SIG-M5 treated with dmso at 0.1 percent for 504 hours (cell line): ENCODE results near the gene ADGRA3.

Source experiments
- DNase-seq: peaks from one replicate; lab custom pipeline; 2025; ENCODE audit not compliant: unreplicated experiment; lab: John Stamatoyannopoulos, UW

The ADGRA3 gene

GRCh38 chr4:22454216-22454838 lies 61.5 kb downstream of the ADGRA3 start:
- DNase-seq = no peak

- no peak for DNase-seq
Observed at GRCh38 chr4:22444813-22445212, 71.1 kb downstream of the ADGRA3 start.

DNA sequence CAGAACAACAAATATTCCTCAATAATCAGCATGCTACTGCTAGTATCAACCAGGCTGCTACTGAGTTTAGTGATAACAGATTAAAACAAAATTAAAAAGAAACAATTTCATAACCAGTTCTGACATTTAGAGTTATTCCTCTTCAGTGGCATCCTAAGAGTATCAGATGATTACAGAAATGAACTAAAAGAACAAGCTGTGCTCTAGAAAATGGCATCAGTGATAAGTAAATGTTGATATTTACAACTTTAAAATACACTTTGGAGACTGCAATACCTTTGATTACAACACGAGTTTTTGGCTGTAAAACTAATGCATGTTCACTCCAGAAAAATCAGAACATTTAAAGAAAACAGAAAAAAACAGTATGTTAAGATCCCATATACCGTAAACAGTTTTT lies 72.9 kb downstream of the ADGRA3 start:
- no peak for DNase-seq

DNA sequence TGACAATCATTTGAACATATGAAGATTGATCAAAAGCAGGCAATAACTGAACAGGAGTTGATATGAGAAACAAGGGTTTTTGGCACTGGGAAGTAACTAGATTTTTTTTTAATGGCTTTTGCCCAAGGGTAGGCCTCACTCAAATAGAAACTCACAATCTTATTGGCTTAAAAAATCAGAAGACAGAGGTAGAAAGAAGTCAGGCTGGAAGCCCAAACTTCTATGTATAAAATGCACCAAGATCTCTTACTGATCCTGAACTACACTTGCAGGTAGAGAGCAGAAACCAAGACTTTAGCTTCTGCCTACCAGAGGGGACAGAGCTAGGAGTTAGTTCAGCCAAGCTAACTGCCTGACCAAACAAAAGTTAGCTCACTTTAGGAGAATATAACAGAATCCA lies 74.9 kb downstream of the ADGRA3 start:
- no peak for DNase-seq

- no peak for DNase-seq
Observed at GRCh38 chr4:22439947-22440346, 75.9 kb downstream of the ADGRA3 start.

- DNase-seq = no peak
Observed at GRCh38 chr4:22435652-22436051, 80.2 kb downstream of the ADGRA3 start.

- DNase-seq = peak; percentile 12
Observed at GRCh38 chr4:22434895-22435294, 81.0 kb downstream of the ADGRA3 start.

GRCh38 chr4:22430626-22431025 lies 85.2 kb downstream of the ADGRA3 start:
- no peak for DNase-seq

GRCh38 chr4:22428441-22428840 lies 87.4 kb downstream of the ADGRA3 start:
- no peak for DNase-seq

- no peak for DNase-seq
Observed at GRCh38 chr4:22427675-22428074, 88.2 kb downstream of the ADGRA3 start.

DNA sequence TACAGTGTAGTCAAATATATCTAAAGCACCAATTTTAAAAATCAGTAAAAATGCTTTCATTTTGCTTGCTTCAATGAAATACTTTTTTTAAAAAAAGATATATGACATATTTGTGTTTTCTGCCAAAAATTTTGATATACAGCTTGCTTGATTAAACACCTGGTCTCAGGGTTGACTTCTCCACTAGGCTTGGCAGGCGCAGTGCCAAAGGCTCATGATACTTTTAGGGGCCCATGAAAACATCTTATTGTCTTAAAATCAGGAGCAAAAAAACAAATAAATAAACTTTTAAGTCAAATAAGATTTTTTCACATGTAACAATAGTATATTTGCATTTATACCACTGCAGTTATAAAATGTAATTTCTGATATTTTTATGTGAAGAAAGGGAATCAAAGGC lies 95.6 kb downstream of the ADGRA3 start:
- no peak for DNase-seq

DNA sequence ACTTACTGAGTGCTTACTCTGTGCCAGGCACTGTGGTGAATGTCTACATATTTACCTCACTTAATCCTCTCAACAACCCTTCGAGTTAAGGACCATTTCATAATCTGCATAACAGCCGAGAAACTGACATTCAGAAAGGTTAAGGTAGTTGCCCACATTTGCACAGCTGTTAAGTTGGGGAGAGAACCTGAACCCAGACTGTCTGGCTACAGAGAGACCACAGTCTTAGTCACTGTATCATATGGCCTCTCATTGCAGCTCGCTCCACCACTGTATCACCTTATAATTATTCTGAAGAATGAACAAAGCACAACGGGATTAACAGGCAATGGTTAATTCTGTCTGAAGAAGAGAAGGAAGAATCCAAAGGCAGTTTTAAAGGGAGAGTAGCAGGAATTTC lies 98.5 kb downstream of the ADGRA3 start:
- no peak for DNase-seq

DNA sequence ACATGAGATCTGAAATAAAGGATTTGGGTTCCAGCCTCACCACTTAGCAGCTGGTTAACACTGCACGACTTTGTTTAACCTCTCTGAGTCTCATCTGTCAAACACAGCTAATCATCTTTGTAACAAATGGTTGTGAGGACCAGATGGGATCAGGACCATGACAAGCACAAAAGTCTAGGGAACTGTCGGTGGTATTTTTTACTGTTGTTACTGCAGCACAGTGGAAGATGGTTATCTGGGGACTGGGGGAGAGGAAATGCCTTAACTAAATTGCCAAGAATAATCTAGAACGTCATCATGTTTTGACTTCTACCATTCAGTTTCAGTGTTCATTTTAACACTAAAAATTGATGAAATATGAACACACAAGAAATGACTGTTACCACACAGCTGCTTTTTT lies 99.5 kb downstream of the ADGRA3 start:
- no peak for DNase-seq

GRCh38 chr4:22414833-22415232 lies 101.0 kb downstream of the ADGRA3 start:
- DNase-seq = peak; percentile 13

DNA sequence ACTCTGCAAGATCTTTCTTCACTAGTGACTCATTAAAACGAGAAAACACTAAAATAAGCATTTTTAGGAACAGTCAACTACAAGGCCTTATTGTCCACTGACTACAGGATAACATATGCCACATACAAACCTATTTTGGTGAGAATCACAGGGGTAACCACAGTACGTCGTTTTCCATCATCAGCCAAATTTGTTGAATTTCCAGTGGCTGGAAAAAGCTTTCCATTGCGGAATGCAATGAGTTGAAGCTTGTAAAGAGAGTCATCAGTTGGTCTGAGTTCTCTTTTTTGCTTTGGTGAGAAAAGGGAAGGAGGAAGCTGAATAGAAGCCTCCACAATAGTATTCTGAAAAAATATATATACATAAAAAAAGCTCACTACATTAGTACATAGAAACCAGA lies 102.4 kb downstream of the ADGRA3 start:
- DNase-seq = no peak

DNA sequence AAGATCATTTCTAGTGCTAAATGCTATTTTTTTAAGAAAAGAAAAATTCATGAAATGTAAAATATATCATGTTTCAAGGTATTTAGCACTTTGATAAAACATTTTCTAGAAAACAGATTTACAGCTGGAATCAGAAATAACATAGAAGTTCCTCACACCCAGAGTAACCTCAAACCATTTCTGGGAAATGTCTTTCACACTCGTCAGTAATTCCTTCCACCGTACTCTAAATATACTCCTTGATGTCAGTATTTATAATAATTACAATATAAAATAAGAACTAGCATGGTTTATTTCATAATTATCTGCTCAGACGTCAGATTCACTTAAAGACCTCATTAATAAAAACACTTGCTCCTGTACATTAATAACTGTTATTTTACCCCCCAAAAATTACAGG lies 103.9 kb downstream of the ADGRA3 start:
- DNase-seq = no peak

DNA sequence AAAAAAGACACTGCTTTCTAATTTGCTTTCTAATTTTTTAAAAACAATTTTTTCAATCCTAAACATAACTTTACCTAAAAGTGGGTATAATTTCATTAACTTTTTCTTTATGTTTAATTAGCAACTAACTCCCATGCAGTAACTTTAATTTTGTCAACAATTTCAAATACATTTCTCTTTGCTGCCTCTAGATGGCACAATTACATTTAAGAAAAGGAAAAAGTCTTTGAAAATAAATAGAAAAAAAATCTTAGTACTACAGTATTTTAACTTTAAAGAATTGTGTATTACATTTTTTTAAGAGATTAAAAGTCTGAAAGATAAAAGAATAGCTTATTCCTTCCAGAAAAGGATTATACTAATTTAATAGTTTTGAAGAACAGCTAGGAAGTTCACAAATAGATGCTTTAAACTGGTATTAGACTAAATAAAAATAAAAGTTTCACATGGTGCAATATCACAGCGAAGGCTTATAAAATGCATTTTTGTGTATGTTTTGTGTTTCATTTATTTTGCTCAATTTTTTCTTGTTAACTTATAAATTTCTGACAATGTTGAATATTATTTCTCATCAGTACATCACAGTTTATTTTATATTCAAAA lies 105.1 kb downstream of the ADGRA3 start:
- DNase-seq = peak; percentile 7

DNA sequence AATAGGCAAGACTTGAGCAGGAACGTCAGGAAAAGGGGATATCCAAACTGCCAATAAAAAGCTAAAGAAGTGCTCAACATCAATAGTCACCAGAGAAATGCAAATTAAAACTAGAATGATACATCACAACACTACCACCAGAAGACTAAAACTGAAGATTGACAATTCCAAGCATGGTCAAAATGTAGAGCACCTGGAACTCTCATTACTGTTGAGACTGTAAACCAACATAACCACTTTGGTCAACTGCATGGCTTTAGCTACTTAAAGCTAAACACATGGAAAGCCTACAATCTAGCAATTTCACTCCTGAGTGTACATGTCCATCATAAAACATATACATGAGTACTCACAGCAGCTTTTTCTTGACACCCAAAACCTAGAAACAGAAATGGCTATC lies 107.4 kb downstream of the ADGRA3 start:
- no peak for DNase-seq

- DNase-seq = no peak
Observed at GRCh38 chr4:22407361-22407760, 108.5 kb downstream of the ADGRA3 start.

GRCh38 chr4:22398671-22399070 lies 117.2 kb downstream of the ADGRA3 start:
- no peak for DNase-seq

DNA sequence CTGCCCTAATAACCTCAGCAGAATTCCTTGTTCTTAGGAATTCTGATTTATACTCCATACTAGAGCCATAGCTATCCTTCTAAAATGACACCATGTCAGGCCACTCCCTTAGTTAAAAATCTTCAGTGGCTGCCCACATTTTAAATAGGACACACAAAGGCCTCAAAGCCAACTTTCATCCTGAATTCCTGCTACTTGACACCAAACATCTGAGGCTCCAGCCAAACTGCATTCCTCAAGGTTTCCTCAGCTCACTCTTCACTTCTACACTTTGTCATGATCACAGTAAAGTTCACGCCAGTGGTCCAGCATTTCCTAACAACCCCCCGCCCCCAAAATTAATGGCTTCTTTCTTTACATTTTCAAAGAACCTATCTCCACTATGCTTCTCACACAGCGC lies 124.3 kb downstream of the ADGRA3 start:
- DNase-seq = no peak

DNA sequence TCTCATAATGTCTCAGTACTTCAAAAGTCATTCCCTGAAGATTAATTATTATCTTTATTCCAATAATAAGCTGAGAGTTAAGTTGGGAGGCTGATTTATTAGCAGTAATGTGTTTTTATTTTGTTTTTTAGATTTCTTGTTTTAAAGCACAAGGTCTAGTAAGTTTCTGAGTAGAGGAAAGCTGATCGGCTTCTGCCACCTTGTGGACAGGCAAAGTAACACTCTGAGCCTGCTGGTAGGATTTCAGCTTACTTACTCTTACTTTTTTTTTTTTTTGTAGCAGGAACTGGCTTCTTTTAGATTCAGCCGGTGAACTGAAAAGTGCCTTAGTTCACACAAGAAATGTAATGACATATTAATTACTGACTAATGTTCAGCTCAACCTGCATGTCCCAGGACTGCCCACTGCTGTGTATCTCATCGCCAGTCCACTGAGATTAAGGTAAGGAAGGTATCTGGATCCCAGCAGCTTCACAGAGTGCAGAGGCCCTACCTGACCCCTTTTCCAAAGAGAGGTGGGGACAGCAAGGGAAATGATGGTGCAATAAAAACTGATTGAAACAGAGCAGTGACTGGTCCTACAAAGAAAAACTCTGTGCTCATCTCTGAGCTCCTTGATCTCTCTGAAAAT lies 126.5 kb downstream of the ADGRA3 start:
- DNase-seq = peak; percentile 38

GRCh38 chr4:22385611-22386011 lies 130.3 kb downstream of the ADGRA3 start:
- DNase-seq = no peak
